Measurements from ENCODE around the gene POGK.

DNA sequence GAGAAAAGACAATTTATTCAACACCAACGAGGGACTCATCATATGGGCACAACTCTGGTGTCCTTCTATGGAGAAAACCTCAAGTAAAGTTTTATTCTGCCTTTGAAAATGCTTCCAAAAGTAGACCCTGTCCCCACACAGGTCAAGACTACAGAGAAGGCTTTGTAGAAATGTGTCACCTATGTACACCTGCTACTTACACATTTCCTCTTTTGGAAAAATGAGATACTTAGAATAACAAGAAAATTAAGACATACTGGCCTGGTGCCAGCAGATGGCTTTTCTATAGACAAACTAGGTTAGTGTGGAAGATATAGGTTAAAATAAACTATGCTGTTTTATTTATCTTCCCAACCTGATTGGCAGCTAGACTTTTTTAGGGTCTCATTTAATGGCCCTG is 13.6 kb downstream of the POGK start:
- TF ChIP-seq EZH2 (IDR thresholded peaks at IDR 0.05) (no peak), POLR2AphosphoS5 (IDR thresholded peaks at IDR 0.05; ENCODE audit: borderline replicate concordance, low read depth, low read length) (no peak)

Measured in SK-N-MC (cell line).